Body of pancreas (tissue), 4 donors: ENCODE measurements around the gene TCP11.

Experiments
- POLR2A ChIP-seq, 3 donors: fragments of 450-650 bp; IDR thresholded peaks; one replicate each; pipeline ENCODE4 v1.6.1; 2016; ENCODE audit warnings: antibody characterized with exemption in 3 of 3, mild to moderate bottlenecking in 2 of 3
- TF ChIP-seq, protein P1 (sequence below), 7 experiments: fragments of 450-650 bp in 4 of 7; fragments of 200-600 bp in 3 of 7; sonication (generic) in 3 of 7; IDR thresholded peaks; one replicate each; pipeline ENCODE4 v1.5.1; 2016 to 2019; ENCODE audit warnings: antibody characterized with exemption in 7 of 7

DNA sequence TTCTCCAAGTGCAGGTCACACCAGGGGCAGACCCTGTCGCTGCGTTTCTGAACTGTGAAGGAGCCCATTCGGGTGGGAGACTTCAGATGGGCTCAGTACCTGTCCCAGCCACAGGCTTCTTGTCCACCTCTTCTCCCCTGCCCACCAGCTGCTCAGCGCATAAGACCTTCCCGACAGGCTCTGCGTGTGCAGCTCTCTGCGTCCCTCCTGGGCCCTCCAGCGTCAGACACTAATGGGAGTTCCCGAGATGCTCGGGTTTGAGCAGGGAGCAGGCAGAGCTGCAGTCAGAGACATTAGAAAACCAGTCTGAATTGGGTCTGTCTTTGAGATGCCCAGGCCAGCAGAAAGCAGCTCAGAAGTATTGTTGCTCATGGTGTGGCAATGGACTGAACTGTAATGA lies 50.4 kb downstream of the TCP11 start:
- TF ChIP-seq, protein P1, sequence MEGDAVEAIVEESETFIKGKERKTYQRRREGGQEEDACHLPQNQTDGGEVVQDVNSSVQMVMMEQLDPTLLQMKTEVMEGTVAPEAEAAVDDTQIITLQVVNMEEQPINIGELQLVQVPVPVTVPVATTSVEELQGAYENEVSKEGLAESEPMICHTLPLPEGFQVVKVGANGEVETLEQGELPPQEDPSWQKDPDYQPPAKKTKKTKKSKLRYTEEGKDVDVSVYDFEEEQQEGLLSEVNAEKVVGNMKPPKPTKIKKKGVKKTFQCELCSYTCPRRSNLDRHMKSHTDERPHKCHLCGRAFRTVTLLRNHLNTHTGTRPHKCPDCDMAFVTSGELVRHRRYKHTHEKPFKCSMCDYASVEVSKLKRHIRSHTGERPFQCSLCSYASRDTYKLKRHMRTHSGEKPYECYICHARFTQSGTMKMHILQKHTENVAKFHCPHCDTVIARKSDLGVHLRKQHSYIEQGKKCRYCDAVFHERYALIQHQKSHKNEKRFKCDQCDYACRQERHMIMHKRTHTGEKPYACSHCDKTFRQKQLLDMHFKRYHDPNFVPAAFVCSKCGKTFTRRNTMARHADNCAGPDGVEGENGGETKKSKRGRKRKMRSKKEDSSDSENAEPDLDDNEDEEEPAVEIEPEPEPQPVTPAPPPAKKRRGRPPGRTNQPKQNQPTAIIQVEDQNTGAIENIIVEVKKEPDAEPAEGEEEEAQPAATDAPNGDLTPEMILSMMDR (IDR thresholded peaks at IDR 0.05) = no peak
- TF ChIP-seq POLR2A (IDR thresholded peaks at IDR 0.05) = no peak
